HUDEP-2 (cell line): ENCODE results near the gene HPD.

Experiments used
- DNase-seq, 76 experiments: peaks; one replicate each; lab custom pipeline; 2025; ENCODE audit not compliant: unreplicated experiment in 76 of 76; lab: John Stamatoyannopoulos, UW

Gene HPD

GRCh38 chr12:121830134-121830533, 28.5 kb downstream of the HPD start:
- DNase-seq = no peak

GRCh38 chr12:121829250-121829918, 29.3 kb downstream of the HPD start:
- no peak for DNase-seq

GRCh38 chr12:121828826-121829225, 29.8 kb downstream of the HPD start:
- no peak for DNase-seq

- no peak for DNase-seq
These were observed 30.4 kb downstream of the HPD start for GRCh38 chr12:121828306-121828705.

GRCh38 chr12:121827351-121828099, 31.1 kb downstream of the HPD start:
- DNase-seq = no peak

GRCh38 chr12:121826318-121827150, 32.1 kb downstream of the HPD start:
- peak in 31 of 76 experiments; percentile 14 to 54 (median 34) for DNase-seq

- DNase-seq = peak in 30 of 76 experiments; percentile 8 to 47 (median 27)
These were observed 33.6 kb downstream of the HPD start for GRCh38 chr12:121825041-121825523.

- DNase-seq = no peak
These were observed 34.9 kb downstream of the HPD start for GRCh38 chr12:121823727-121824115.

GRCh38 chr12:121823101-121823726, 35.4 kb downstream of the HPD start:
- DNase-seq = no peak

GRCh38 chr12:121822393-121823100, 36.1 kb downstream of the HPD start:
- no peak for DNase-seq

- no peak for DNase-seq
These were observed 38.6 kb downstream of the HPD start for GRCh38 chr12:121820056-121820455.

GRCh38 chr12:121819212-121819949, 39.3 kb downstream of the HPD start:
- DNase-seq = no peak

GRCh38 chr12:121817648-121818043, 41.0 kb downstream of the HPD start:
- DNase-seq = no peak

GRCh38 chr12:121816925-121817647, 41.6 kb downstream of the HPD start:
- DNase-seq = no peak

GRCh38 chr12:121815263-121815662, 43.4 kb downstream of the HPD start:
- DNase-seq = no peak

- DNase-seq = no peak
These were observed 44.1 kb downstream of the HPD start for GRCh38 chr12:121814429-121815119.

- no peak for DNase-seq
These were observed 44.7 kb downstream of the HPD start for GRCh38 chr12:121813951-121814350.
